ENCODE measurements around the gene FKBP5.

DNA sequence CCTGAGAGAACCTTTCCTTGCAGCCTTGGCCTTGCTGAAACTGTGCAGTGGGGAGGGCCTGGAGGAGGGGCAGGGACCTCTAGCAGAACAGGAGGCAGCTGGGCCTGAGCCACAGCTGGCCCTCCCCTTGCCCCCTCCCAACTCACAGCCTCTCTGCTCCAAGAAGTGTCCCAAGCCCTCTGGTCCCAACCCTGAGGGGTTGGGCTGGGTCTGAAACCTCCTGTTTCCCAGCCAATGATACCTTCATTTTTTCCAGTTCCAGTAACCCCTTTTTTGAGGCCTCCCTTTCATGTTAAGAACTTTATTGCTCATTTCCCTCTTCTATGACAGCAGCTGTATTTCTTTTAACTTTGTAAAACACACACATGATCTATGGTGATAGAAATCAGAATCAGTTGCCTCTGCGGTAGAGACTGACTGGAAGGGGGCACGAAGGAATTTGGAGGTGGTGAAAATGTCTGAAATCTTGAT is 30.2 kb upstream of the FKBP5 start:
- TF ChIP-seq REST (IDR thresholded peaks at IDR 0.05; ENCODE audit: insufficient replicate concordance, low read depth) (no peak), POLR2AphosphoS5 (IDR thresholded peaks at IDR 0.05; ENCODE audit: low read depth) (no peak), CTCF (IDR thresholded peaks at IDR 0.05; ENCODE audit: insufficient read depth, low read length) (no peak), SPI1 (IDR thresholded peaks at IDR 0.05; ENCODE audit: borderline replicate concordance, low read depth) (no peak), GABPA (IDR thresholded peaks at IDR 0.05; ENCODE audit: low read depth) (no peak)
